GM21723 (cell line): ENCODE results near the gene ADSL.

Experiments
- ATAC-seq: cut with Tn5 transposase; IDR thresholded peaks from one replicate; pipeline ENCODE4 v1.9.1; 2021; ENCODE audit warnings: mild to moderate bottlenecking, moderate library complexity; ENCODE audit not compliant: unreplicated experiment

Gene ADSL

GRCh38 chr22:40326905-40327735, 19.2 kb upstream of the ADSL start:
- no peak for ATAC-seq

- no peak for ATAC-seq
Measured at GRCh38 chr22:40328546-40329456, 17.5 kb upstream of the ADSL start.

- ATAC-seq: no peak
Measured at GRCh38 chr22:40329466-40329865, 16.8 kb upstream of the ADSL start.

- no peak for ATAC-seq
Measured at GRCh38 chr22:40330086-40330485, 16.2 kb upstream of the ADSL start.

- no peak for ATAC-seq
Measured at GRCh38 chr22:40330615-40331014, 15.7 kb upstream of the ADSL start.

- ATAC-seq: no peak
Measured at GRCh38 chr22:40331706-40332105, 14.6 kb upstream of the ADSL start.

- ATAC-seq: no peak
Measured at GRCh38 chr22:40332319-40332781, 13.9 kb upstream of the ADSL start.

GRCh38 chr22:40334060-40334459, 12.2 kb upstream of the ADSL start:
- no peak for ATAC-seq

- ATAC-seq: no peak
Measured at GRCh38 chr22:40334899-40335298, 11.4 kb upstream of the ADSL start.

- no peak for ATAC-seq
Measured at GRCh38 chr22:40335358-40335757, 10.9 kb upstream of the ADSL start.

GRCh38 chr22:40340044-40340443, 6.3 kb upstream of the ADSL start:
- ATAC-seq: no peak

GRCh38 chr22:40341604-40342003, 4.7 kb upstream of the ADSL start:
- no peak for ATAC-seq

- ATAC-seq: no peak
Measured at GRCh38 chr22:40342521-40342920, 3.8 kb upstream of the ADSL start.

GRCh38 chr22:40345271-40345670, 1.0 kb upstream of the ADSL start:
- no peak for ATAC-seq

- no peak for ATAC-seq
Measured at GRCh38 chr22:40345815-40346184, 500 bp upstream of the ADSL start.

GRCh38 chr22:40347300-40347699, 1.0 kb downstream of the ADSL start:
- ATAC-seq: no peak

- no peak for ATAC-seq
Measured at GRCh38 chr22:40348025-40348658, 1.8 kb downstream of the ADSL start.

- no peak for ATAC-seq
Measured at GRCh38 chr22:40352763-40353162, 6.5 kb downstream of the ADSL start.

- ATAC-seq: no peak
Measured at GRCh38 chr22:40361100-40361499, 14.8 kb downstream of the ADSL start.

GRCh38 chr22:40363059-40363458, 16.8 kb downstream of the ADSL start:
- no peak for ATAC-seq

GRCh38 chr22:40364431-40364830, 18.1 kb downstream of the ADSL start:
- ATAC-seq: no peak
